Heart left ventricle (tissue), 16 donors: ENCODE data around the gene PICALM. TPM values are rescaled to one million over a fixed set of nuclear protein-coding genes. Genes with fewer than 3 reads are reported as not detected.
A peak's percentile ranks its signal among the peaks of the same experiment; 100 is the strongest.

Experiments used
- ATAC-seq, 4 donors: fragments of 200-7000 bp; cut with Tn5 transposase; one replicate each; pipeline ENCODE4 v1.9.1; 2020 to 2022; ENCODE audit warnings: moderate library complexity in 4 of 4, mild to moderate bottlenecking in 3 of 4, moderate number of reproducible peaks in 1 of 4
- DNase-seq, 5 donors: peaks; one replicate each; pipeline ENCODE4 v3.0.0-alpha.2; 2020
- H3K27ac ChIP-seq, 12 donors: fragments of 200-600 bp; sonication (generic) in 4 of 12; one replicate each; pipeline versions ENCODE4 v1.5.0 to v1.8.0; 2016 to 2022; ENCODE audit warnings: mild to moderate bottlenecking in 2 of 12
- H3K27me3 ChIP-seq, 9 donors: fragments of 200-600 bp; sonication (generic) in 2 of 9; one replicate each; pipeline versions ENCODE4 v1.5.1 to v1.8.0; 2016 to 2022; ENCODE audit warnings: mild to moderate bottlenecking in 3 of 9
- H3K36me3 ChIP-seq, 9 donors: fragments of 200-600 bp; sonication (generic) in 2 of 9; one replicate each; pipeline versions ENCODE4 v1.5.0 to v1.8.0; 2018 to 2022; ENCODE audit warnings: mild to moderate bottlenecking in 2 of 9
- H3K4me1 ChIP-seq, 12 donors: fragments of 200-600 bp; sonication (generic) in 4 of 12; one replicate each; pipeline versions ENCODE4 v1.5.0 to v1.8.0; 2016 to 2022; ENCODE audit warnings: mild to moderate bottlenecking in 3 of 12
- H3K4me3 ChIP-seq, 12 donors: fragments of 200-600 bp; sonication (generic) in 4 of 12; one replicate each; pipeline versions ENCODE4 v1.5.0 to v1.8.0; 2017 to 2022; ENCODE audit warnings: mild to moderate bottlenecking in 9 of 12, moderate library complexity in 4 of 12
- H3K9me3 ChIP-seq, 12 donors: fragments of 200-600 bp; sonication (generic) in 4 of 12; one replicate each; pipeline versions ENCODE4 v1.5.0 to v1.8.0; 2016 to 2022; ENCODE audit warnings: mild to moderate bottlenecking in 1 of 12
- CTCF ChIP-seq, 12 donors: fragments of 200-600 bp; sonication (generic) in 4 of 12; IDR thresholded peaks; one replicate each; pipeline versions ENCODE4 v1.5.0 to v1.8.0; 2018 to 2022; ENCODE audit warnings: antibody characterized with exemption in 12 of 12, mild to moderate bottlenecking in 5 of 12
- POLR2A ChIP-seq, 2 donors: fragments of 450-650 bp; IDR thresholded peaks; one replicate each; pipeline ENCODE4 v1.6.1; 2017; ENCODE audit warnings: antibody characterized with exemption in 2 of 2, mild to moderate bottlenecking in 2 of 2, moderate library complexity in 2 of 2
- WGBS, 4 donors: extraction: QIAGEN DNeasy Blood & Tissue Kit in 2 of 4; methylation state at CpG; one replicate each; pipeline versions ENCODE4 v1.1.5 to v1.1.7; 2013 to 2018; 5-methylcytosine and 5-hydroxymethylcytosine counted together
- intact Hi-C, 10 donors: fragments of 100-400 bp; cut with DNase I; formaldehyde crosslinking; loops; one replicate each; pipeline versions ENCODE4 v1.11.1 to v1.14.2; 2022
- polyA plus RNA-seq, 2 donors: library from polyadenylated mRNA; stranded (reverse); fragments of 200-250 nt; gene quantifications; one replicate each; pipeline ENCODE4 v1.2.3, GENCODE V29; 2013
- total RNA-seq, 9 donors: library from RNA; depleted of rRNA in 2 of 9; stranded (reverse); fragments of >200 nt in 2 of 9; fragmentation: NEBNext Ultra II Directional in 3 of 9; extraction: Animal tissue kit (Norgen Biotek cat#: 25700) in 3 of 9; gene quantifications; one replicate each; pipeline versions ENCODE4 v1.1.0 to v1.2.4, GENCODE V29; 2016 to 2023
- donor health status: ischemic (EF 13 %, LVEDD 7.1; RV severe dilation, severe dysfunction).
- donor health status: healthy with polysubstance abuse.
- donor health status: DM: no; HTN: yes; CAD: no.
- donor health status: DM: no; HTN: no; CAD: no.
- donor health status: ischemic (EF 25% LVEDD 6.9; RV normal size, moderate dysfunction).
- donor health status: ischemic (EF 25% LVEDD 5.7; RV mildly dilated, moderate dysfunction).
- donor health status: healthy.
- donor health status: DM: yes; HTN: yes; CAD: no.
- donor health status: ischemic (EF 35%, LVEDD 5.7; RV mildly dilated, moderate dysfunction).
- donor health status: nonischemic (EF 11% LVEDD 7.7; RV severe dilation, severe dysfunction).
- donor health status: DM: yes; HTN: yes; CAD: no.
- donor health status: PGD.
- donor health status: ischemic (EF 29% LVEDD 5.4; RV normal size, mild dysfunction).
- donor health status: nonischemic (EF 23%, LVEDD 6.1; RV moderate dilation, normal function).

Gene PICALM
- total and polyA plus RNA-seq, 11 donors, result 36.1 to 207 (median 171) TPM

DNA sequence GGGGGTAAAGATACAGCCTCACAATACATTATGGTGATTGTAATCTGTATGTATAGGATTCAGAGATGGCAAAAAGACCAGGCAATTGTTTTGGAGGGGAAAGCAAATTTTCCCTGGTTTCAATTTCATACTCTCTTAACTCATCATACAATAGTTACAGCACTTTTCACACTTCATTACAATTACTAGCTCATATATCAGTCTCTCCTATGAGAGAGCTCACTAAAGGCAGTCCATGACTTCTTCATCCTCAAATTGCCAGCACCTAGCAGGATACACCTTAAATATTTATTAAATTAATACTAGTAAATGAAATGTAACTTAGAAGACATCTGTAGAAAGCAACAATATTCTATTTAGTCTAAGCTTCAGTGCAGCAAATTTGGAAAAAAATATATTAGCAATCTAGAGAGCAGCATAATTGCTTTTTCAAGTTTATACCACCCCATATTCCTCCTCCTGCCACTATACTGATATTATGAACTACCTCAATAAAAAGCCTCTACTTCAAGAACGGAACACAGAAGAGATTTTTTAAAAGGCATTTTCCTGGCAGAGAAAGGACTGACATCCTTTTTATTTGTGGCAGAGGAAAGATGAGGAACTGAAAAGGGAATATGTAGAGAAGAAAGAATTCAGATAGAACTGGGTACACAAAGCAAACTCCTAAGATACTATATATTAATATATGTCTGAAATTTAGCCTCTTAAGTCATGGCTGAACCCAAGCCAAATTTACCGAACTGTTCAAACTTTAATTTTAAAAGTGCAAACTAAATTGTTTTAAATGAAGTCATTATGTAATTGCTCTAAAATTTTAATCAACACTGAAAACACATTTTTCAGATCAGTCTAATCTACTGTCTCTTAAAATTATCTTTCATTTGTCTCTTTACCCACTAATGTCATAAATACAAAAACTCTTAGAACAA, 27.7 kb downstream of the PICALM start:
- peak in 1 of 4 donors; percentile 8 for ATAC-seq
- peak overlapping the region in 9 of 12 donors; percentile 13 to 46 (median 23) for H3K4me3 ChIP-seq
- no peaks in the 10 kb centered on the region for H3K27me3 ChIP-seq
- no peak for DNase-seq
- no peak for TF ChIP-seq CTCF (IDR thresholded peaks at IDR 0.05)
- no peak for TF ChIP-seq POLR2A (IDR thresholded peaks at IDR 0.05)
- H3K36me3 ChIP-seq, result peaks cover 0 to 3% (median 0%) of the 10 kb centered on the region in 9 donors
- intact Hi-C loops, result loop anchor here in 8 of 10 donors (2.0 to 10.0 kb wide), 5 partner anchors 151 to 186 kb away; partner anchors contain the start of gene CCDC83 (in 1 of the 8)
- H3K27ac ChIP-seq, result peak overlapping the region in 11 of 12 donors; percentile 13 to 75 (median 54)
- 6 to 17% (median 9%) methylated on average over 2 of the region's 2 CpGs for WGBS, 4 donors
- no peaks in the 10 kb centered on the region for H3K9me3 ChIP-seq
- peaks cover 0 to 75% (median 53%) of the 10 kb centered on the region in 12 donors for H3K4me1 ChIP-seq

DNA sequence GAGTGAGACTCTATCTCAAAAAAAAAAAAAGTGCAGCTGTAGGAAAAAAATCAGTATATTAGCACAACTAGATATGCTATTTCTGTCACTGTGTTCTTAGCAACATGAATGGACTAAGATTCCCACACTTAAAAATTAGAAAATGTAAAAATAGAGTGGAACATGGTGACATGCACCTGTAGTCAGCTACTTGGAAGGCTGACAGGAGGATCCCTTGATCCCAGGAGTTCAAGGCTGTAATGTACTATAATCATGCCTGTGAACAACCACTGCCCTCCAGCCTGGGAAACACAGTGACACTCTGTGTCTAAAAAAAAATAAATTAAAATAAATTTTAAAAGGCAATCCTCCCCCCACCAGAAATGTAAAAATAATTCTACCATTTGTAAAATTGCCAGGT, 29.8 kb downstream of the PICALM start:
- TF ChIP-seq POLR2A (IDR thresholded peaks at IDR 0.05), result no peak
- TF ChIP-seq CTCF (IDR thresholded peaks at IDR 0.05), result no peak
- ATAC-seq, result peak; percentile 34 to 71 (median 48)
- Histone ChIP-seq H3K9me3 (no peaks in the 10 kb centered on the region), H3K4me3 (no peak overlapping the region), H3K36me3 (peaks cover 0 to 3% (median 0%) of the 10 kb centered on the region in 9 donors), H3K4me1 (peaks cover 6 to 72% (median 57%) of the 10 kb centered on the region in 12 donors), H3K27me3 (no peaks in the 10 kb centered on the region), H3K27ac (peak overlapping the region in 4 of 12 donors; percentile 2 to 21 (median 15))
- DNase-seq, result no peak
- intact Hi-C loops, result no loop called here

GRCh38 chr11:86037743-86038142, 31.1 kb downstream of the PICALM start:
- Histone ChIP-seq H3K36me3 (peaks cover 0 to 3% (median 0%) of the 10 kb centered on the region in 9 donors), H3K27me3 (no peaks in the 10 kb centered on the region), H3K27ac (no peak overlapping the region), H3K9me3 (no peaks in the 10 kb centered on the region), H3K4me1 (peaks cover 6 to 71% (median 57%) of the 10 kb centered on the region in 12 donors), H3K4me3 (no peak overlapping the region)
- DNase-seq (no peak), ATAC-seq (no peak)
- intact Hi-C loops, result no loop called here
- TF ChIP-seq POLR2A (IDR thresholded peaks at IDR 0.05) (no peak), CTCF (IDR thresholded peaks at IDR 0.05) (no peak)
- WGBS, 4 donors, result 84 to 92% (median 90%) methylated on average over 4 of the region's 4 CpGs

GRCh38 chr11:86035920-86036319, 33.0 kb downstream of the PICALM start:
- Histone ChIP-seq H3K36me3 (peaks cover 0 to 8% (median 3%) of the 10 kb centered on the region in 9 donors), H3K9me3 (no peaks in the 10 kb centered on the region), H3K4me1 (peaks cover 6 to 69% (median 44%) of the 10 kb centered on the region in 12 donors), H3K4me3 (no peak overlapping the region), H3K27me3 (no peaks in the 10 kb centered on the region), H3K27ac (peak overlapping the region in 1 of 12 donors; percentile 18)
- intact Hi-C loops, result no loop called here
- WGBS, 4 donors, result 88 to 95% (median 92%) methylated on average over 2 of the region's 2 CpGs
- no peak for TF ChIP-seq CTCF (IDR thresholded peaks at IDR 0.05)
- no peak for TF ChIP-seq POLR2A (IDR thresholded peaks at IDR 0.05)
- DNase-seq (no peak), ATAC-seq (no peak)
